Natural killer cell (primary cell): ENCODE measurements around the gene THRB. TPM values are rescaled to one million over a fixed set of nuclear protein-coding genes. Genes with fewer than 3 reads are reported as not detected.

Experiments
- ATAC-seq, 3 donors: fragments of 150-1000 bp in 2 of 3; fragments of 200-7000 bp in 1 of 3; cut with Tn5 transposase; 1 replicate in 1 of 3; 2 replicates in 2 of 3; pipeline ENCODE4 v1.10.0; 2021; ENCODE audit warnings: mild to moderate bottlenecking in 2 of 3, moderate library complexity in 2 of 3
- DNase-seq, 2 donors: peaks; one replicate each; pipeline versions ENCODE4 v3.0.0 to v3.0.0-alpha.2; 2013 to 2021; ENCODE audit warnings: mixed read lengths in 1 of 2
- H3K27ac ChIP-seq: one replicate; pipeline ENCODE4 v1.5.1; 2013; ENCODE audit warnings: mild to moderate bottlenecking, low read length
- H3K27me3 ChIP-seq: one replicate; pipeline ENCODE4 v1.6.1; 2013; ENCODE audit warnings: low read length; ENCODE audit not compliant: control insufficient read depth, insufficient read depth
- H3K36me3 ChIP-seq: one replicate; pipeline ENCODE4 v1.6.1; 2013; ENCODE audit warnings: low read length; ENCODE audit not compliant: control insufficient read depth, insufficient read depth
- H3K4me1 ChIP-seq: one replicate; pipeline ENCODE4 v1.6.1; 2013; ENCODE audit warnings: low read length; ENCODE audit not compliant: control insufficient read depth, insufficient read depth
- H3K4me3 ChIP-seq: one replicate; pipeline ENCODE4 v1.5.1; 2013; ENCODE audit warnings: low read length
- H3K9me3 ChIP-seq: one replicate; pipeline ENCODE4 v1.6.1; 2013; ENCODE audit warnings: low read length; ENCODE audit not compliant: control insufficient read depth, insufficient read depth
- H3K27ac Mint-ChIP-seq, 2 donors: one replicate each; pipeline ENCODE4 v1.8.0; 2022; ENCODE audit warnings: mild to moderate bottlenecking in 2 of 2, mixed read lengths in 2 of 2, moderate library complexity in 1 of 2
- H3K27me3 Mint-ChIP-seq, 2 donors: one replicate each; pipeline ENCODE4 v1.8.0; 2022; ENCODE audit warnings: low read depth in 2 of 2, mixed read lengths in 2 of 2
- H3K36me3 Mint-ChIP-seq: one replicate; pipeline ENCODE4 v1.8.0; 2022; ENCODE audit warnings: mixed read lengths
- H3K4me1 Mint-ChIP-seq, 2 donors: one replicate each; pipeline ENCODE4 v1.8.0; 2022; ENCODE audit warnings: mixed read lengths in 2 of 2
- H3K4me3 Mint-ChIP-seq: one replicate; pipeline ENCODE4 v1.8.0; 2022; ENCODE audit warnings: mild to moderate bottlenecking, moderate library complexity, mixed read lengths
- H3K9me3 Mint-ChIP-seq, 2 donors: one replicate each; pipeline ENCODE4 v1.8.0; 2022; ENCODE audit warnings: mixed read lengths in 2 of 2
- CTCF ChIP-seq: fragments of 200-600 bp; IDR thresholded peaks from one replicate; pipeline ENCODE4 v1.8.0; 2022; ENCODE audit warnings: antibody characterized with exemption
- WGBS: methylation state at CpG from one replicate; pipeline ENCODE4 v1.1.7; 2013; ENCODE audit warnings: missing lambda C conversion rate; ENCODE audit not compliant: insufficient coverage; 5-methylcytosine and 5-hydroxymethylcytosine counted together
- intact Hi-C: fragments of 100-400 bp; cut with micrococcal nuclease; formaldehyde crosslinking; loops from one replicate; pipeline ENCODE4 v1.14.2; 2022
- total RNA-seq, 4 donors: library from RNA; stranded (reverse); fragments of 120-200 nt in 1 of 4; gene quantifications; one replicate each; pipeline versions ENCODE4 v1.2.3 to v1.2.4, GENCODE V29; 2013 to 2022

Gene THRB
- total RNA-seq, 3 donors from 2014 or later (not counting 1 experiment from before 2014, with no cell fraction given) = 0.05 TPM; not detected in 2

GRCh38 chr3:24237971-24238706, 256.5 kb downstream of the THRB start:
- H3K4me1 ChIP-seq = no peaks in the 10 kb centered on the region
- no peaks in the 10 kb centered on the region for H3K27me3 ChIP-seq
- Mint-ChIP-seq H3K4me3 (no peak overlapping the region), H3K4me1 (no peaks in the 10 kb centered on the region), H3K36me3 (no peaks in the 10 kb centered on the region), H3K27ac (no peak overlapping the region), H3K9me3 (no peaks in the 10 kb centered on the region), H3K27me3 (no peaks in the 10 kb centered on the region)
- peak in 1 of 2 donors; percentile 69 for DNase-seq
- 37% methylated on average over 4 of the region's 4 CpGs for WGBS
- peak; percentile 53 to 78 (median 58) for ATAC-seq
- no peaks in the 10 kb centered on the region for H3K9me3 ChIP-seq
- H3K27ac ChIP-seq = no peak overlapping the region
- TF ChIP-seq CTCF = no peak
- intact Hi-C loops = loop anchor here (1.0 kb wide), 2 partner anchors 238 to 350 kb away; no protein-coding TSS in a partner anchor
- H3K4me3 ChIP-seq = no peak overlapping the region
- no peaks in the 10 kb centered on the region for H3K36me3 ChIP-seq

DNA sequence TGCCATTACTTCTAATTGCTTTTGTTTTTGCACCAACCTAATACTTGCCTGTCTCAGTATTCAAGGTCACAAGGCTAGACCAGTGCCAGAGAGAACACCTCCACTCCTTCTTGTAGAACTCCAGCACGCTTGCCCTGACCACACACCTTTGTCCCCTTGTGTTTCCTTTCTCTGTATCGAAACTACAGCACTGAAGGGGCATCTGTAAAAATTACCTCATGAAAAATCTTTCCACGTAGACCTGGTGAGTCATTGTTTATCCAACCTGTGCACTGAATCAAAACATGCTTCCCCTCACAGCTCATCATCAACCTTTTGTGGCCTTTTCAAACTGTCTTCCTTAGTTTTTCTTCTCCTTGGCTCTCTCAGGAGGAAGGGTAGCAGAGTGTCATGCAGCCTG, 259.5 kb downstream of the THRB start:
- Histone ChIP-seq H3K27ac (no peak overlapping the region), H3K9me3 (no peaks in the 10 kb centered on the region), H3K27me3 (no peaks in the 10 kb centered on the region), H3K4me1 (no peaks in the 10 kb centered on the region), H3K36me3 (no peaks in the 10 kb centered on the region), H3K4me3 (no peak overlapping the region)
- Mint-ChIP-seq H3K27me3 (peaks cover 0 to 3% of the 10 kb centered on the region in 2 donors), H3K27ac (no peak overlapping the region), H3K4me3 (no peak overlapping the region), H3K36me3 (no peaks in the 10 kb centered on the region), H3K9me3 (no peaks in the 10 kb centered on the region), H3K4me1 (no peaks in the 10 kb centered on the region)
- intact Hi-C loops = no loop called here
- no peak for ATAC-seq
- no peak for DNase-seq
- 70% methylated on average over 3 of the region's 3 CpGs for WGBS
- TF ChIP-seq CTCF = no peak

- TF ChIP-seq CTCF = no peak
- Mint-ChIP-seq H3K4me1 (no peaks in the 10 kb centered on the region), H3K9me3 (no peaks in the 10 kb centered on the region), H3K4me3 (no peak overlapping the region), H3K27me3 (peaks cover 0 to 3% of the 10 kb centered on the region in 2 donors), H3K36me3 (no peaks in the 10 kb centered on the region), H3K27ac (no peak overlapping the region)
- Histone ChIP-seq H3K27me3 (no peaks in the 10 kb centered on the region), H3K4me3 (no peak overlapping the region), H3K4me1 (no peaks in the 10 kb centered on the region), H3K9me3 (no peaks in the 10 kb centered on the region), H3K36me3 (no peaks in the 10 kb centered on the region), H3K27ac (no peak overlapping the region)
- no peak for DNase-seq
- intact Hi-C loops = no loop called here
- 90% methylated on average over 1 of the region's 1 CpG for WGBS
- no peak for ATAC-seq
These were observed 261.9 kb downstream of the THRB start for GRCh38 chr3:24232784-24233183.
